Activated naive CD8-positive, alpha-beta T cell treated with anti-CD3 and anti-CD28 coated beads, Interleukin-2, amount 10 ng/mL, durations not matched to agents 7 days and 5 days (primary cell): Measurements from ENCODE around the gene BANF2. TPM values are rescaled to one million over a fixed set of nuclear protein-coding genes. Genes with fewer than 3 reads are reported as not detected.

ENCODE experiments used
- ATAC-seq: fragments of 150-1000 bp; cut with Tn5 transposase; one replicate; pipeline ENCODE4 v1.10.0; 2021; ENCODE audit warnings: low read depth, moderate library complexity
- POLR2A ChIA-PET: fragments of 350-600 bp; sonication (Branson Sonifier 250); formaldehyde crosslinking; loops from one replicate; lab custom pipeline; 2021; ENCODE audit warnings: antibody characterized with exemption; lab: Charles Lee
- DNase-seq: peaks from one replicate; pipeline ENCODE4 v3.0.0; 2021
- H3K27ac Mint-ChIP-seq: one replicate; pipeline ENCODE4 v1.8.0; 2022; ENCODE audit warnings: mild to moderate bottlenecking, mixed read lengths
- H3K27me3 Mint-ChIP-seq: one replicate; pipeline ENCODE4 v1.8.0; 2022; ENCODE audit warnings: mild to moderate bottlenecking, moderate library complexity, mixed read lengths
- H3K36me3 Mint-ChIP-seq: one replicate; pipeline ENCODE4 v1.8.0; 2021; ENCODE audit warnings: mild to moderate bottlenecking, mixed read lengths
- H3K4me1 Mint-ChIP-seq: one replicate; pipeline ENCODE4 v1.8.0; 2021; ENCODE audit warnings: mixed read lengths
- H3K4me3 Mint-ChIP-seq: one replicate; pipeline ENCODE4 v1.8.0; 2022; ENCODE audit warnings: mild to moderate bottlenecking, moderate library complexity, mixed read lengths
- H3K9me3 Mint-ChIP-seq: one replicate; pipeline ENCODE4 v1.8.0; 2021; ENCODE audit warnings: mixed read lengths
- total RNA-seq, 2 experiments: library from RNA; stranded (reverse); gene quantifications; one replicate each; pipeline ENCODE4 v1.2.3, GENCODE V29; 2021

Gene BANF2
- total RNA-seq, 2 experiments from 2014 or later = not detected

DNA sequence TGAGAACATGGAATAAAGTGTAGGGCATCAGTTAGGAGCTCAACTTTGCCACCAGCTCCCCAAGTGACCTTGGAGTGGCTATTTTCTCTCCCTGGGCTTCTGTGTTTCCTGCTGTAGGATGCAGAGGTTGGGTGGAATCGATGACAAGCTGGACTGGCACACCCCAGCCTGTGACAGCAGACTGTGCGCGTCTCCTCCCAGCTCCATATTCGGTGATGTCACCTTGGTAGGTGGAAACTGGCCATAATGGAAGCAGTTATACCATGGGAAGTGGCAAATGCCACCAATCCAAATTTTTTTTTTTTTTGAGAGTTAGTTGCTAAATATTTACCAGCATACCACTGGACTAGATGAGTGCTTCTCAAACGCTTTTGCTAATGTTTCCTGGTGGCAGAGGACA lies 85.2 kb downstream of the BANF2 start:
- ATAC-seq (no peak), DNase-seq (no peak)
- Mint-ChIP-seq H3K9me3 (peaks cover 2% of the 10 kb centered on the region), H3K36me3 (no peaks in the 10 kb centered on the region), H3K4me3 (no peak overlapping the region), H3K27ac (no peak overlapping the region), H3K4me1 (peaks cover 2% of the 10 kb centered on the region), H3K27me3 (peaks cover 18% of the 10 kb centered on the region)
- POLR2A ChIA-PET = interaction anchor here (0.7 kb wide), 1 partner anchor 26 kb away, joined by 4 read pairs; no protein-coding TSS in a partner anchor

Other genes starting within 250 kb of the BANF2 start
- under 1 TPM; 0.17 to 0.36 TPM for gene BFSP1, start 168.6 kb upstream of the BANF2 start, total RNA-seq
- gene DSTN, start 129.9 kb upstream of the BANF2 start, total RNA-seq = 10 to 100 TPM; 41.7 to 47.5 TPM
- gene RRBP1, start 17.7 kb upstream of the BANF2 start, total RNA-seq = 10 to 100 TPM; 48.0 to 51.0 TPM